Body of pancreas (tissue), 4 donors: ENCODE measurements around the gene FREY1. TPM values are rescaled to one million over a fixed set of nuclear protein-coding genes. Genes with fewer than 3 reads are reported as not detected.

Experiments
- ATAC-seq: fragments of 150-250 bp; one replicate; pipeline ENCODE4 v1.9.1; 2016
- DNase-seq, 4 donors: peaks; one replicate each; pipeline ENCODE4 v3.0.0-alpha.2; 2019
- H3K27ac ChIP-seq, 4 donors: fragments of 200-600 bp; sonication (generic); 1 replicate in 3 of 4; 2 replicates in 1 of 4; pipeline versions ENCODE4 v1.5.1 to v1.6.1; 2016 to 2019; ENCODE audit warnings: mild to moderate bottlenecking in 1 of 4, mixed read lengths in 1 of 4, moderate library complexity in 1 of 4
- H3K27me3 ChIP-seq, 2 donors: fragments of 200-600 bp; sonication (generic); one replicate each; pipeline ENCODE4 v1.6.0; 2016; ENCODE audit warnings: mild to moderate bottlenecking in 1 of 2
- H3K36me3 ChIP-seq, 2 donors: fragments of 200-600 bp; sonication (generic); replicated peaks in 1 of 2; 2 replicates each; pipeline ENCODE4 v1.5.1; 2016; ENCODE audit warnings: low read depth in 2 of 2; ENCODE audit not compliant: insufficient read depth in 1 of 2
- H3K4me1 ChIP-seq: fragments of 200-600 bp; sonication (generic); one replicate; pipeline ENCODE4 v1.6.0; 2016
- H3K4me3 ChIP-seq, 2 donors: fragments of 200-600 bp; sonication (generic); 1 replicate in 1 of 2; 2 replicates in 1 of 2; pipeline ENCODE4 v1.5.1; 2016 to 2019
- H3K9me3 ChIP-seq, 3 donors: fragments of 200-600 bp; sonication (generic); 1 replicate in 2 of 3; 2 replicates in 1 of 3; pipeline ENCODE4 v1.5.1; 2016
- CTCF ChIP-seq, 7 experiments: fragments of 450-650 bp in 4 of 7; fragments of 200-600 bp in 3 of 7; sonication (generic) in 3 of 7; IDR thresholded peaks; one replicate each; pipeline ENCODE4 v1.5.1; 2016 to 2019; ENCODE audit warnings: antibody characterized with exemption in 7 of 7
- POLR2A ChIP-seq, 3 donors: fragments of 450-650 bp; IDR thresholded peaks; one replicate each; pipeline ENCODE4 v1.6.1; 2016; ENCODE audit warnings: antibody characterized with exemption in 3 of 3, mild to moderate bottlenecking in 2 of 3
- WGBS, 2 donors: methylation state at CpG; one replicate each; pipeline ENCODE4 v1.1.5; 2017; 5-methylcytosine and 5-hydroxymethylcytosine counted together
- intact Hi-C: fragments of 100-400 bp; cut with DNase I; formaldehyde crosslinking; loops from one replicate; pipeline ENCODE4 v1.15.1; 2023
- total RNA-seq, 2 donors: library from RNA; depleted of rRNA; stranded (reverse); fragments of >200 nt; gene quantifications; one replicate each; pipeline ENCODE4 v1.1.0, GENCODE V29; 2016

FREY1 gene
- total RNA-seq, 2 donors from 2014 or later, result 2.3 to 8.2 TPM

GRCh38 chr11:45895553-45896259 is 11.4 kb downstream of the FREY1 start:
- no peaks in the 10 kb centered on the region for H3K36me3 ChIP-seq
- TF ChIP-seq POLR2A (IDR thresholded peaks at IDR 0.05), result no peak
- TF ChIP-seq CTCF (IDR thresholded peaks at IDR 0.05), result no peak
- DNase-seq (no peak), ATAC-seq (no peak)
- no peaks in the 10 kb centered on the region for H3K9me3 ChIP-seq
- no peaks in the 10 kb centered on the region for H3K27me3 ChIP-seq
- H3K4me1 ChIP-seq, result peaks cover 27% of the 10 kb centered on the region
- WGBS, 2 donors, result 89 to 92% methylated on average over 5 to 8 of the region's 8 CpGs
- H3K27ac ChIP-seq, result no peak overlapping the region
- intact Hi-C loops, result no loop called here
- no peak overlapping the region for H3K4me3 ChIP-seq

DNA sequence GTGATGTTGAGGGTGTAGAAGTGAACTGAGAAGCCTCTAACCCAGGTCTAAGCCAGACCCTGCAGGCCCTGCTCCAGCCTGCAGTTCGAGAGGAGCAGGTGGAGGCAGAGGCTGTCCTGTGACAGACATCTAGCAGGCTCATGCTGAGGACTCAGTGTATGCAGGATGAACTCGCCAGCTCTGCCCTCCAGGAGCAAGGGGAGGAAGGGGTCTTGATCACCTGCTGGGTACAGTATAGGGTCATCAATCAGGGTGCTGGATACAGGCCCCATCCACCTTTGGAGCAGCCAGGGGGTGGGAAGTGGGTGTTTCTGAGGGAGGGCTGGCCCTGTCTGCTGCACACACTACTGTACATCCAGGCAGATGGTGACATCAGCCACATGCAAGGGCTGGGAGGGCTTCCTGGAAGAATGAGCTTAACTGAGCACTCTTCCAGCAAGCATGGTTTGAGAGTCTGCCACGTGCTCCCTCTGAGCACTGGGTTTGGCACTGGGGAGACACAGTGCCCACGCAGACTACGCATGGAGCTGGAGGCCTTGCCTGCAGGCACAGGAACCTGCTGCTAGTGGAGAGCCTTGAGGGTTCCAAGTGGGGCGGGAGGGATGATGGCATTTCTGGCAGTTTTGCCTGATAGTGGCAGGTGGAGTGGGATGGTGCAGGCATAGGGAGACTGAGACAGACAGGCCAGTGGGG is 12.4 kb downstream of the FREY1 start:
- 82 to 86% methylated on average over 5 to 6 of the region's 6 CpGs for WGBS, 2 donors
- Histone ChIP-seq H3K4me3 (no peak overlapping the region), H3K9me3 (no peaks in the 10 kb centered on the region), H3K36me3 (no peaks in the 10 kb centered on the region), H3K27me3 (no peaks in the 10 kb centered on the region), H3K27ac (no peak overlapping the region), H3K4me1 (peaks cover 22% of the 10 kb centered on the region)
- TF ChIP-seq CTCF (IDR thresholded peaks at IDR 0.05), result no peak
- intact Hi-C loops, result no loop called here
- DNase-seq (no peak), ATAC-seq (no peak)

- Histone ChIP-seq H3K36me3 (no peaks in the 10 kb centered on the region), H3K4me1 (peaks cover 10% of the 10 kb centered on the region), H3K4me3 (no peak overlapping the region), H3K27me3 (no peaks in the 10 kb centered on the region), H3K27ac (no peak overlapping the region), H3K9me3 (no peaks in the 10 kb centered on the region)
- ATAC-seq (no peak), DNase-seq (no peak)
- WGBS, 2 donors, result 70 to 76% methylated on average over 5 of the region's 5 CpGs
- intact Hi-C loops, result no loop called here
- TF ChIP-seq CTCF (IDR thresholded peaks at IDR 0.05) (no peak), POLR2A (IDR thresholded peaks at IDR 0.05) (no peak)
Observed at GRCh38 chr11:45892856-45893255, 14.2 kb downstream of the FREY1 start.

GRCh38 chr11:45890886-45891550 is 16.1 kb downstream of the FREY1 start:
- 78 to 87% methylated on average over 4 to 9 of the region's 9 CpGs for WGBS, 2 donors
- no peak overlapping the region for H3K27ac ChIP-seq
- intact Hi-C loops, result no loop called here
- H3K36me3 ChIP-seq, result no peaks in the 10 kb centered on the region
- H3K9me3 ChIP-seq, result no peaks in the 10 kb centered on the region
- H3K4me3 ChIP-seq, result no peak overlapping the region
- H3K27me3 ChIP-seq, result no peaks in the 10 kb centered on the region
- ATAC-seq (no peak), DNase-seq (no peak)
- H3K4me1 ChIP-seq, result peaks cover 4% of the 10 kb centered on the region
- TF ChIP-seq POLR2A (IDR thresholded peaks at IDR 0.05) (no peak), CTCF (IDR thresholded peaks at IDR 0.05) (no peak)
